ENCODE data around the gene MAP3K14. TPM values are rescaled to one million over a fixed set of nuclear protein-coding genes. Genes with fewer than 3 reads are reported as not detected.
A peak's percentile ranks its signal among the peaks of the same experiment; 100 is the strongest.

MAP3K14 gene
- total RNA-seq, 1 donor from 2014 or later = 5.2 TPM

DNA sequence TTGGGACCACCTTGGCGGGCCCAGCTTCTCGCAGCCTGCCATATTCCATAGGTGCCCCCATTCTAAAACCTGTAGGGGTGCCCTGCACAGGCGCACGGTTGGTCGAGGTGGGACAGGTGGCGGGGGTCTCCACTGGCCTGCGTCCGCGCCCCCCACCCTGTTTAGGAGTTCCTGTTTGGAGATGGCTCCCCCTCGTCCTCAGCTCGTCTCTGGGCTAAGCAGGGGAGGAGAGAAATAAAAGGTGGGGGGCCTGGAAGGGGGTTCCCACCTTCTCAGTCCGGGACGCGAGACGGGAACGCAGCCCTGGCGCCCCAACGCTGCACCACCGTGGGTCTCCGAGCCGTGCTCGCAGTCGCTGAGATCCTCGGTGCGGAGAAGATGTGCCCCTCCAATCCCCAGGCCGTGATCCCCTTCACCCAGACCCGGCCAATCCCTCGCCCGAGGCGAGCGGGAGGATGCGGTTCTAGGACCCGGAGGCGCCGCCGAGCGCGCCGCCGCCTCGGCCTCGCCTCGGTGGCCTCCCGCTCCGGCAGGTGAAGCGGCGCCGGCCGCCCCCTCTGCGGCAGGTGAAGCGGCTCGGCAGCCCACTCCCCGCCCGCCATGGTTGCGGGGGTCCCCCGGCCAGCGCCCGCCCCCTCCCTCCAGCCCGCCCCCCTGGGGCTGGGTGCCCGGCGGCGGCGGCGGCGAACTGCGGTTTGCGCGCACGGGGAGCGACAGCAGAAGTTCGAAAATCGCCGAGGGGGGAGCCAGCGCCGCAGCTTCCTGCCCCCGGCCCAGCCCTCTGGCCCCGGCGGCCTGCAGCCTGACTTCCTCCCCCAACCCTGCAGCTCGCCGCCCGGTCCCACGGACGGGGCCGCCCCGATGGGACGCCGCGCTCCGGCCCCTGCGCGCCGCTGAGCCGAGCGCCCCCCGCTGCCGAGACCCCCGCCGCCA, 95.5 kb downstream of the MAP3K14 start, which contains the start of gene FMNL1:
FMNL1 (plus strand) TSS at position 805 of the 933 bp plus-strand sequence. CDS start 240 bp downstream, outside the sequence.
- H3K4me1 Mint-ChIP-seq (ENCODE audit: low read depth) = peaks cover 7% of the 10 kb centered on the region
- no peak within 1 kb of the TSS for H3K27ac Mint-ChIP-seq (ENCODE audit: unreplicated experiment)
- TF ChIP-seq, protein P1, sequence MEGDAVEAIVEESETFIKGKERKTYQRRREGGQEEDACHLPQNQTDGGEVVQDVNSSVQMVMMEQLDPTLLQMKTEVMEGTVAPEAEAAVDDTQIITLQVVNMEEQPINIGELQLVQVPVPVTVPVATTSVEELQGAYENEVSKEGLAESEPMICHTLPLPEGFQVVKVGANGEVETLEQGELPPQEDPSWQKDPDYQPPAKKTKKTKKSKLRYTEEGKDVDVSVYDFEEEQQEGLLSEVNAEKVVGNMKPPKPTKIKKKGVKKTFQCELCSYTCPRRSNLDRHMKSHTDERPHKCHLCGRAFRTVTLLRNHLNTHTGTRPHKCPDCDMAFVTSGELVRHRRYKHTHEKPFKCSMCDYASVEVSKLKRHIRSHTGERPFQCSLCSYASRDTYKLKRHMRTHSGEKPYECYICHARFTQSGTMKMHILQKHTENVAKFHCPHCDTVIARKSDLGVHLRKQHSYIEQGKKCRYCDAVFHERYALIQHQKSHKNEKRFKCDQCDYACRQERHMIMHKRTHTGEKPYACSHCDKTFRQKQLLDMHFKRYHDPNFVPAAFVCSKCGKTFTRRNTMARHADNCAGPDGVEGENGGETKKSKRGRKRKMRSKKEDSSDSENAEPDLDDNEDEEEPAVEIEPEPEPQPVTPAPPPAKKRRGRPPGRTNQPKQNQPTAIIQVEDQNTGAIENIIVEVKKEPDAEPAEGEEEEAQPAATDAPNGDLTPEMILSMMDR (IDR thresholded peaks at IDR 0.05) = no peak
- H3K9me3 Mint-ChIP-seq (ENCODE audit: low read depth) = no peaks in the 10 kb centered on the region
- H3K4me3 Mint-ChIP-seq (ENCODE audit: unreplicated experiment) = peak within 1 kb of the TSS; percentile 61
- no peak for DNase-seq (ENCODE audit: low spot score)
- H3K36me3 Mint-ChIP-seq (ENCODE audit: low read depth) = no peaks in the 10 kb centered on the region
- H3K27me3 Mint-ChIP-seq (ENCODE audit: low read depth) = peaks cover 5% of the 10 kb centered on the region

DNA sequence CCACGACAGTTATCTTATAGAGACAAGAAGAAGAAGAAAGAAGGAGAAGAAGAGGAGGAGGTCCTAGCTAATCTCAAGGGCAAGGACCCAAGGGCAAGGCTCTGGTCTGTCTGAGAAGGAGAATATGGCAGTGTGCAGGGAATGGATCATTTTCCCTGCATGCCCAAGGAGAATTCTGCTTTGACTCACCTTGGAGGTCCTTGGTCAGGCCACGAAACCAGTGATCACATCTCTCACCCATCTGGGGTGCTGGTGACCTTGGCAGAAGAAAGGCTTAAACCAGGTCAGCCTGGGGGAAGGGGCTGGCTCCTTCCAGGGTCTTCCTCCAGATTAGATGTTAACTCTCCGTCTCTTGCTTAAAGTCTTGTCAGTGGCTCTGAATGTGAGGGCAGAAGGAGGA, 96.7 kb downstream of the MAP3K14 start:
- DNase-seq (ENCODE audit: low spot score) = no peak
- H3K36me3 Mint-ChIP-seq (ENCODE audit: low read depth) = no peaks in the 10 kb centered on the region

DNA sequence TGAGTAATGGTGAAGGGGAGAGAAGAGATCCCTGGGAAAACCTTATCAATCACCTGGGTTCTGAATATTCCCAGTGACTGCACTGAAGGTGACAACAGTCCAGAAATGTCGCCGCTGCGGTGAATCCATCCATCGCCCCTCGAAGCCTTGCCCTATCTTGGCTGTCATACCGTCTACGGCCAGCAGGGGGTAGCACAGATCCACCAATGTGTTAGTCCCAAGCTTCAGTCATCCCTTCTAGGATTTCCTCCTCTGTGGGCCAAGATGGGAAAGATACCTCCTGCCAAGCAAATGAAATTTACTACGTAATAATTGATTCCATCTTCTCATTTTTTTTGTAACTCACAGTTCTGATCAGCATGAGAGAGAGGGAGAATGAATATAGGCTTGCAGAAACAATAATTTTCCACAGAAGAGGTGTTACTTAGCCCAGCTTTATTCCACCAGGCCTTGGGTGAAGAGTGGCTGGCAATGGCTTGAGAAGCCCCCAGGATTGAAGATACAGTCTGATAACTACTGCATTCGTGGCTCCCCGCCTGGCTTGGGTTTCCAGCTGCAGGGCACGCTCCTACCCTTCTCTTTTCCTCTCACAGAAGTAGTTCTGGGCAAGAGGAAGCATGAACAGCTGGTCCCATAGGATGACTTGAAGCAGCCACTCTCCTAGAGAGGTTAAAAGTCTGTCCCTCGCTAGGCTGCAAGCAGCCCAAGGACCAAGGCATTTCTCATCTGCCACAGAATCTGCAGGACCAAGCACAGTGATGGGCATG, 97.7 kb downstream of the MAP3K14 start:
- no peak overlapping the region for H3K4me3 Mint-ChIP-seq (ENCODE audit: unreplicated experiment)

More for the DNA sequence above, 96.7 kb downstream of the MAP3K14 start:
- H3K4me3 Mint-ChIP-seq (ENCODE audit: unreplicated experiment) = no peak overlapping the region
- H3K27ac Mint-ChIP-seq (ENCODE audit: unreplicated experiment) = no peak overlapping the region
- no peaks in the 10 kb centered on the region for H3K9me3 Mint-ChIP-seq (ENCODE audit: low read depth)
- peaks cover 5% of the 10 kb centered on the region for H3K27me3 Mint-ChIP-seq (ENCODE audit: low read depth)
- TF ChIP-seq, protein P1 (IDR thresholded peaks at IDR 0.05) = no peak
- peaks cover 7% of the 10 kb centered on the region for H3K4me1 Mint-ChIP-seq (ENCODE audit: low read depth)

More for the DNA sequence above, 97.7 kb downstream of the MAP3K14 start:
- no peaks in the 10 kb centered on the region for H3K9me3 Mint-ChIP-seq (ENCODE audit: low read depth)
- no peak overlapping the region for H3K27ac Mint-ChIP-seq (ENCODE audit: unreplicated experiment)
- H3K4me1 Mint-ChIP-seq (ENCODE audit: low read depth) = peaks cover 7% of the 10 kb centered on the region
- TF ChIP-seq, protein P1 (IDR thresholded peaks at IDR 0.05) = peak; percentile 95
- DNase-seq (ENCODE audit: low spot score) = no peak
- no peaks in the 10 kb centered on the region for H3K36me3 Mint-ChIP-seq (ENCODE audit: low read depth)
- H3K27me3 Mint-ChIP-seq (ENCODE audit: low read depth) = peaks cover 5% of the 10 kb centered on the region

Other genes starting within 250 kb of the MAP3K14 start
- 123 to 135 TPM (median 128 TPM) in 3 replicates for gene PLCD3, start 184.5 kb downstream of the MAP3K14 start, total RNA-seq
- 4.7 to 6.8 TPM (median 5.6 TPM) in 3 replicates for gene ACBD4, start 181.3 kb downstream of the MAP3K14 start, total RNA-seq
- 35.9 to 41.0 TPM (median 36.4 TPM) in 3 replicates for gene HEXIM1, start 168.5 kb downstream of the MAP3K14 start, total RNA-seq
- 3.7 to 7.9 TPM (median 6.4 TPM) in 3 replicates for gene HEXIM2, start 155.1 kb downstream of the MAP3K14 start, total RNA-seq
- gene FMNL1, start 95.1 kb downstream of the MAP3K14 start, total RNA-seq = 0.89 to 2.0 TPM (median 1.8 TPM) in 3 replicates
- not detected in 3 replicates for gene SPATA32, start 54.9 kb downstream of the MAP3K14 start, total RNA-seq
- gene ARHGAP27, start 115.8 kb upstream of the MAP3K14 start, total RNA-seq = 1.5 to 2.7 TPM (median 2.0 TPM) in 3 replicates
- 30.8 to 37.3 TPM (median 31.3 TPM) in 3 replicates for gene PLEKHM1, start 173.7 kb upstream of the MAP3K14 start, total RNA-seq